ENCODE results near the gene ACOT12. TPM values are rescaled to one million over a fixed set of nuclear protein-coding genes. Genes with fewer than 3 reads are reported as not detected.

Gene ACOT12
- not detected in 2 replicates for total RNA-seq

DNA sequence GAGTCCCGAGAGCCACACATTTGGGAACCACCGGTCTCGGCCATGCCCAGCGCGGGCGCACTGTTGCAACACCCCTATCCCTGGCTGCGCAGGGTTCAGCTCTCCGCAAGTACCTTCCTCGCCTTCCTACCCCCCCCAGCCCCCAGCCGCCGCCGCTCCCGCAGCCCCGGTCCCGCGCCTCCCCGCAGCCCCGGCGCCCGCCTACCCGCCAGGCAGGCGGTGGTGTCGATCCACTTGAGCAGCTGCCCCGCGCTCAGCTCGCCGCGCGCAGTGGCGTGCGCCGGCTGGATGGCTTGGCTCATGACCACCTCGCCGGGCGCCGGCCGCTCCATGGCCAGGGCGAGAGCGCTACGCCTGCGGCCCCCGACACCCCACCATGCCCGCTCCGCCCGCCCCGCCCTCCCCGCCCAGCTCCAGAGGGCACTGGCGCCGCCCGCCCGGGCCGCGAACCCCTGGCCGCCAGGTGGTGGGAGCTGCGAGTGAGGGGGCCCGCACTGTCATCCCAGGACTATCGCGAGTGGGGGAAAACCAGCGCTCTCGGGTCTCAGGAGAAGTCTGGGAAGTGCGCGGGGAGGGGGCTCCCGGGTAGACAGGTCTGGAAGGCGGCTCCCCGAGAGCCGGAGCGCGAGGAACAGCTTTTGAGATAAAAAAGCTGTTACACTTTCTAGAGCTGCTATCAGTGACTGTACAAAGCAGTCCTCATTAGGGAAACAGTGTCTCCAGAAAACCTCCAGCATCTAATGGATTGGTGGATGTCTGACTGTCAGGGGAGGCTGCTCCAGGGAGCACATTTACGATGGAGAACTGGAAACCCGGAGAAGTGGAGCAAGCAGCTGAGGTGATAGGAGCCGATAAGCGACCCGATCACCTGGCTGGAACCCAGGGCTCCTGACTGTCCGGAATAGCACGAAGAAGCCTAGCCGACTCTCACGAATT is at the start of gene ACOT12:
Gene ACOT12 (minus strand): TSS at position 352 of the 936 bp plus-strand sequence. CDS start 20 bp downstream, at position 332.

DNA sequence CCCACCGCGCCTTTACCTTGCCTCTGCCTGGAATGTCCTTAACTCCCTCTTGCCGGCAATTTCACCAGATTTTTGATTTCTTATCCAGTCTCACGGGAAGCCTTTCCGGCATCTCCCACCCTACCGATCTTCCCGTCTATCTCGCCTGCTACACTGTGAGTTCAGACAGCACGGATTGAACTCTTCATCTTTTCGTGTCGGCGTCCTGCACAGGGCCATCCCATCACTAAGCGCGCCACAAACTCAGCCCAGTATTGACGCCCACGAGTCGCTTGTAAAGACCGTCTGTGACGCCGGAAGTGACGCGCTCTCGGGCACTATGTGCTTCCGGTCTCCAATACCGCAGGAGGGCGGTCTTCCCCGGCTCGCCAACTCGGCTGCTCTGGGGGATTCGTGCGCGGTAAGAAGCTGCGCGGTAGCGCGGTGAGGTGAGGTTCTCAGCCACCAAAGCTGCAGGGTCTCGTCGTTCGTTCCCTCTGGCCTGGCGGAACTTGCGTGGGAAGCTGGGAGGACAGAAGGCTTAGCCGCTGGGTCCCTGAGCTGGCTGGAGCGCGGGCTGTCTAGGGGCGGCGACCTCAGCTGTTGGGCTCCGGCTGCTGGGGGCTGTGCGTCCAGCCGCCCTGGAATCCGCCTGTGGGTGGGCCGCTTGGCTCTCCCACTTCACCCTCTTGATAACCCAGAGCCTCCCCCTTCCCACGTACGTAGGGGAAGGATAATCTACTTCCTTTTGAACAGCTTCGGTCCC is 92.5 kb downstream of the ACOT12 start, which contains the start of gene ZCCHC9:
Gene ZCCHC9 (plus strand): TSS at position 317 of the 745 bp plus-strand sequence. CDS start 3,171 bp downstream, outside the sequence.

Other genes with a start within 250 kb of the ACOT12 start
- not detected in 2 replicates for gene CKMT2, start 160.8 kb downstream of the ACOT12 start, total RNA-seq
- 24.1 and 27.8 TPM in 2 replicates for gene ZCCHC9, start 92.5 kb downstream of the ACOT12 start, total RNA-seq